Upper lobe of left lung (tissue), 6 donors: ENCODE data around the gene EXD3. TPM values are rescaled to one million over a fixed set of nuclear protein-coding genes. Genes with fewer than 3 reads are reported as not detected.

Source experiments
- ATAC-seq, 2 donors: fragments of 200-7000 bp; cut with Tn5 transposase; one replicate each; pipeline ENCODE4 v1.9.1; 2022; ENCODE audit warnings: mild to moderate bottlenecking in 2 of 2, moderate library complexity in 2 of 2; ENCODE audit not compliant: low FRiP score in 2 of 2
- DNase-seq, 2 donors: peaks; one replicate each; pipeline ENCODE4 v3.0.0-alpha.2; 2019 to 2020
- H3K27ac ChIP-seq, 4 donors: fragments of 200-600 bp; sonication (generic); one replicate each; pipeline ENCODE4 v1.5.1; 2016 to 2019
- H3K27me3 ChIP-seq, 4 donors: fragments of 200-600 bp; sonication (generic); one replicate each; pipeline ENCODE4 v1.5.1; 2017 to 2019
- H3K36me3 ChIP-seq, 4 donors: fragments of 200-600 bp; sonication (generic); one replicate each; pipeline ENCODE4 v1.5.1; 2016 to 2019
- H3K4me1 ChIP-seq, 4 donors: fragments of 200-600 bp; sonication (generic); one replicate each; pipeline ENCODE4 v1.5.1; 2018 to 2019
- H3K4me3 ChIP-seq, 4 donors: fragments of 200-600 bp; sonication (generic); one replicate each; pipeline ENCODE4 v1.5.1; 2017 to 2019; ENCODE audit warnings: mild to moderate bottlenecking in 2 of 4, moderate library complexity in 1 of 4
- H3K9me3 ChIP-seq, 4 donors: fragments of 200-600 bp; sonication (generic); one replicate each; pipeline ENCODE4 v1.5.1; 2018 to 2019
- EP300 ChIP-seq, 4 donors: sonication (generic); formaldehyde crosslinking; IDR thresholded peaks; one replicate each; pipeline ENCODE4 v1.5.1; 2017; ENCODE audit warnings: antibody characterized with exemption in 4 of 4, control low read depth in 2 of 4
- POLR2A ChIP-seq, 4 donors: fragments of 450-650 bp; IDR thresholded peaks; one replicate each; pipeline ENCODE4 v1.5.1; 2016 to 2017; ENCODE audit warnings: antibody characterized with exemption in 4 of 4, mild to moderate bottlenecking in 2 of 4
- POLR2AphosphoS5 ChIP-seq, 2 donors: sonication (generic); formaldehyde crosslinking; IDR thresholded peaks; one replicate each; pipeline ENCODE4 v1.5.1; 2017; ENCODE audit warnings: antibody characterized with exemption in 2 of 2
- WGBS, 2 donors: methylation state at CpG; one replicate each; pipeline ENCODE4 v1.1.5; 2017 to 2018; 5-methylcytosine and 5-hydroxymethylcytosine counted together
- total RNA-seq, 6 donors: library from RNA; depleted of rRNA in 4 of 6; stranded (reverse); fragments of >200 nt in 4 of 6; gene quantifications; one replicate each; pipeline versions ENCODE4 v1.1.0 to v1.2.1, GENCODE V29; 2016 to 2021
- TF ChIP-seq, protein P1 (sequence below), 6 experiments: fragments of 450-650 bp in 4 of 6; fragments of 200-600 bp in 2 of 6; sonication (generic) in 2 of 6; IDR thresholded peaks; one replicate each; pipeline ENCODE4 v1.5.1; 2016 to 2019; ENCODE audit warnings: antibody characterized with exemption in 6 of 6
- donor health status: DM: no; HTN: no; CAD: no; lungs with moderate emphysema.
- donor health status: DM: no; HTN: yes; CAD: no; lungs with severe emphysema.

Gene EXD3
- total RNA-seq, 6 donors from 2014 or later = 12.3 to 118 (median 24.8) TPM

- DNase-seq (peak in 1 of 2 donors; percentile 61), ATAC-seq (no peak)
- H3K4me3 ChIP-seq = no peak overlapping the region
- no peaks in the 10 kb centered on the region for H3K9me3 ChIP-seq
- H3K27me3 ChIP-seq = peaks cover 0 to 8% (median 2%) of the 10 kb centered on the region in 4 donors
- TF ChIP-seq POLR2AphosphoS5 (IDR thresholded peaks at IDR 0.05) (no peak), POLR2A (IDR thresholded peaks at IDR 0.05) (no peak), EP300 (IDR thresholded peaks at IDR 0.05) (no peak)
- TF ChIP-seq, protein P1, sequence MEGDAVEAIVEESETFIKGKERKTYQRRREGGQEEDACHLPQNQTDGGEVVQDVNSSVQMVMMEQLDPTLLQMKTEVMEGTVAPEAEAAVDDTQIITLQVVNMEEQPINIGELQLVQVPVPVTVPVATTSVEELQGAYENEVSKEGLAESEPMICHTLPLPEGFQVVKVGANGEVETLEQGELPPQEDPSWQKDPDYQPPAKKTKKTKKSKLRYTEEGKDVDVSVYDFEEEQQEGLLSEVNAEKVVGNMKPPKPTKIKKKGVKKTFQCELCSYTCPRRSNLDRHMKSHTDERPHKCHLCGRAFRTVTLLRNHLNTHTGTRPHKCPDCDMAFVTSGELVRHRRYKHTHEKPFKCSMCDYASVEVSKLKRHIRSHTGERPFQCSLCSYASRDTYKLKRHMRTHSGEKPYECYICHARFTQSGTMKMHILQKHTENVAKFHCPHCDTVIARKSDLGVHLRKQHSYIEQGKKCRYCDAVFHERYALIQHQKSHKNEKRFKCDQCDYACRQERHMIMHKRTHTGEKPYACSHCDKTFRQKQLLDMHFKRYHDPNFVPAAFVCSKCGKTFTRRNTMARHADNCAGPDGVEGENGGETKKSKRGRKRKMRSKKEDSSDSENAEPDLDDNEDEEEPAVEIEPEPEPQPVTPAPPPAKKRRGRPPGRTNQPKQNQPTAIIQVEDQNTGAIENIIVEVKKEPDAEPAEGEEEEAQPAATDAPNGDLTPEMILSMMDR (IDR thresholded peaks at IDR 0.05) = no peak
- no peaks in the 10 kb centered on the region for H3K36me3 ChIP-seq
- WGBS, 2 donors = 86% methylated on average over 11 of the region's 22 CpGs; no CpG with 5 or more reads in 1 of the 2 donors
- H3K4me1 ChIP-seq = peaks cover 4 to 16% (median 12%) of the 10 kb centered on the region in 4 donors
- no peak overlapping the region for H3K27ac ChIP-seq
Observed at GRCh38 chr9:137438591-137439157, 15.7 kb upstream of the EXD3 start.

DNA sequence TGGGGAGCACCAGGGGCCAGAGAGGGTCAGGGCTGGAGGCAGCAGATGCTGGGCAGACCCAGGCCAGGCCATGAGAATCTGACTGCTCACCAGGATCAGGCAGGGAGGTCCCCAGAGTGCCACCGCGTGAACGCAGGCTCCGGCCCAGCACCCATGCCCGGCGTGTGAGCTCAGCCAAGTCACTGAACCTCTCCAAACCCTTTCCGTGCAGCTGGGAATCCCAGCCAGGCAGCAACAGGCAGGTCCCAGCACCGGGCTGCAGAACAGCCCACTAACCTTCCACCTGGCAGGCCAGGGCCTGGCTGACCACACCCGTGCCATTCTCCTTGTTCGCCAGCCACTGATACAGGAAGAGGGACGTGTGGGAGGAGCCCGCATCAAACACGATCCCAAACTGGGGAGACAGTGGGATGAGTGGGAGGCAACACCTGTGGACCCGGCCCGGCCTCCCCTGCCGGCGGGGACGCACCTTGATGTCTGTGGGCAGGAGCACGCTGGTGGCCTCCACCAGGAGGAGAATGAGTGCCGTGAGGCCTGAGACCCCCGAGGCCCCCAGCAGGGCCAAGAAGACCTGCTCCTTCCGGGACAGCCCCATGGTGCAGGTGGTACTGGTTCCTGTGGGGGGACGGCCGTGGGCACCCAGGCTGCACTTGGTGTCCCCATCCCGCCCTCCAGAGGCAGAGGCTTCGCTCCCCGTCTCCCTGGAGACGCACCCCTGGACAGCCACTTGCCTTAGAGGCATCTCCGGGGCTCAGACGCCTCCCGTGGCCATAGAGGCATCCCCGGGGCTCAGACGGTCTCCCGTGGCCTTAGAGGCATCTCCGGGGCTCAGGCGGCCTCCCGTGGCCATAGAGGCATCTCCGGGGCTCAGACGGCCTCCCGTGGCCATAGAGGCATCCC is 15.0 kb upstream of the EXD3 start:
- WGBS, 2 donors = 87 to 91% methylated on average over 9 to 19 of the region's 40 CpGs
- no peak for ATAC-seq
- no peak overlapping the region for H3K4me3 ChIP-seq
- DNase-seq = peak in 1 of 2 donors; percentile 76
- peaks cover 4 to 16% (median 12%) of the 10 kb centered on the region in 4 donors for H3K4me1 ChIP-seq
- H3K36me3 ChIP-seq = no peaks in the 10 kb centered on the region
- TF ChIP-seq POLR2AphosphoS5 (IDR thresholded peaks at IDR 0.05) (no peak), EP300 (IDR thresholded peaks at IDR 0.05) (no peak), POLR2A (IDR thresholded peaks at IDR 0.05) (no peak)
- TF ChIP-seq, protein P1 (IDR thresholded peaks at IDR 0.05) = no peak
- no peaks in the 10 kb centered on the region for H3K9me3 ChIP-seq
- H3K27me3 ChIP-seq = peaks cover 0 to 8% (median 2%) of the 10 kb centered on the region in 4 donors
- no peak overlapping the region for H3K27ac ChIP-seq

- Histone ChIP-seq H3K36me3 (no peaks in the 10 kb centered on the region), H3K27me3 (peaks cover 0 to 8% (median 2%) of the 10 kb centered on the region in 4 donors), H3K9me3 (no peaks in the 10 kb centered on the region), H3K27ac (no peak overlapping the region), H3K4me1 (peaks cover 4 to 16% (median 12%) of the 10 kb centered on the region in 4 donors), H3K4me3 (no peak overlapping the region)
- ATAC-seq = no peak
- TF ChIP-seq POLR2AphosphoS5 (IDR thresholded peaks at IDR 0.05) = no peak
- TF ChIP-seq POLR2A (IDR thresholded peaks at IDR 0.05) = no peak
- no peak for TF ChIP-seq EP300 (IDR thresholded peaks at IDR 0.05)
- TF ChIP-seq, protein P1 (IDR thresholded peaks at IDR 0.05) = no peak
- 68 to 78% methylated on average over 7 to 12 of the region's 24 CpGs for WGBS, 2 donors
- peak in 1 of 2 donors; percentile 78 for DNase-seq
Observed at GRCh38 chr9:137436761-137437600, 14.0 kb upstream of the EXD3 start.

- Histone ChIP-seq H3K4me3 (no peak overlapping the region), H3K36me3 (no peaks in the 10 kb centered on the region), H3K9me3 (no peaks in the 10 kb centered on the region), H3K4me1 (peaks cover 0 to 9% (median 4%) of the 10 kb centered on the region in 4 donors), H3K27me3 (peaks cover 0 to under 1% (median under 1%) of the 10 kb centered on the region in 4 donors), H3K27ac (no peak overlapping the region)
- peak; percentile 90 for DNase-seq
- ATAC-seq = peak; percentile 83 to 86
- TF ChIP-seq POLR2AphosphoS5 (IDR thresholded peaks at IDR 0.05) (no peak), POLR2A (IDR thresholded peaks at IDR 0.05) (no peak), EP300 (IDR thresholded peaks at IDR 0.05) (no peak)
- 70 to 85% methylated on average over 23 to 31 of the region's 42 CpGs for WGBS, 2 donors
Observed at GRCh38 chr9:137435980-137436760, 13.2 kb upstream of the EXD3 start.
